Hippocampal formation (tissue), 2 donors: ENCODE data around the gene LDLRAD2.
"Not testable (repeated sequence)": the region's sequence is repeated elsewhere in the genome, so short reads cannot be mapped to it uniquely, and the experiment has no call there.

Experiments
- DNase-seq, 2 donors: peaks; one replicate each; lab custom pipeline; 2025; lab: John Stamatoyannopoulos, UW

LDLRAD2 gene

GRCh38 chr1:21783679-21784603, 28.1 kb upstream of the LDLRAD2 start:
- DNase-seq = no peak

GRCh38 chr1:21785764-21786163, 26.3 kb upstream of the LDLRAD2 start:
- DNase-seq = not testable (repeated sequence)

GRCh38 chr1:21786640-21787039, 25.4 kb upstream of the LDLRAD2 start:
- no peak for DNase-seq

GRCh38 chr1:21793104-21793503, 19.0 kb upstream of the LDLRAD2 start:
- DNase-seq = no peak

GRCh38 chr1:21794656-21795055, 17.4 kb upstream of the LDLRAD2 start:
- DNase-seq = no peak

GRCh38 chr1:21795075-21795474, 17.0 kb upstream of the LDLRAD2 start:
- no peak for DNase-seq

- DNase-seq = no peak
Observed at GRCh38 chr1:21799730-21800129, 12.3 kb upstream of the LDLRAD2 start.

GRCh38 chr1:21801100-21801499, 11.0 kb upstream of the LDLRAD2 start:
- no peak for DNase-seq

GRCh38 chr1:21804536-21804935, 7.5 kb upstream of the LDLRAD2 start:
- no peak for DNase-seq

- DNase-seq = no peak
Observed at GRCh38 chr1:21813542-21813941, 1.5 kb downstream of the LDLRAD2 start.

GRCh38 chr1:21814241-21814918, 2.3 kb downstream of the LDLRAD2 start:
- DNase-seq = no peak

- DNase-seq = no peak
Observed at GRCh38 chr1:21814981-21815582, 3.0 kb downstream of the LDLRAD2 start.

- DNase-seq = no peak
Observed at GRCh38 chr1:21815724-21816321, 3.8 kb downstream of the LDLRAD2 start.

- DNase-seq = no peak
Observed at GRCh38 chr1:21816602-21817302, 4.7 kb downstream of the LDLRAD2 start.

GRCh38 chr1:21818656-21819055, 6.6 kb downstream of the LDLRAD2 start:
- no peak for DNase-seq

- no peak for DNase-seq
Observed at GRCh38 chr1:21820597-21821232, 8.7 kb downstream of the LDLRAD2 start.

- no peak for DNase-seq
Observed at GRCh38 chr1:21821385-21822019, 9.4 kb downstream of the LDLRAD2 start.

GRCh38 chr1:21822349-21822748, 10.3 kb downstream of the LDLRAD2 start:
- no peak for DNase-seq

GRCh38 chr1:21823206-21823979, 11.3 kb downstream of the LDLRAD2 start:
- no peak for DNase-seq
